ENCODE results near the gene UBE2A. TPM values are rescaled to one million over a fixed set of nuclear protein-coding genes. Genes with fewer than 3 reads are reported as not detected.

Gene UBE2A
- total RNA-seq, 1 experiment from 2014 or later: 43.3 TPM

GRCh38 chrX:119605464-119606279 is 31.3 kb downstream of the UBE2A start:
- TF ChIP-seq ZNF425 (CRISPR knock-in tag; conservative IDR thresholded peaks at IDR 0.05) (no peak), EMX1 (CRISPR knock-in tag; IDR thresholded peaks at IDR 0.05) (no peak), ESRRA (CRISPR knock-in tag; IDR thresholded peaks at IDR 0.05; ENCODE audit: borderline replicate concordance) (no peak), ARID4B (CRISPR knock-in tag; IDR thresholded peaks at IDR 0.05; ENCODE audit: borderline replicate concordance) (no peak), KAT7 (CRISPR knock-in tag; IDR thresholded peaks at IDR 0.05; ENCODE audit: borderline replicate concordance) (no peak), JAZF1 (CRISPR knock-in tag; IDR thresholded peaks at IDR 0.05) (no peak), SMAD3 (CRISPR knock-in tag; IDR thresholded peaks at IDR 0.05; ENCODE audit: borderline replicate concordance) (no peak), ZNF263 (CRISPR knock-in tag; IDR thresholded peaks at IDR 0.05; ENCODE audit: low read depth) (no peak), E2F4 (CRISPR knock-in tag; IDR thresholded peaks at IDR 0.05; ENCODE audit: borderline replicate concordance, low read depth) (no peak), RORB (CRISPR knock-in tag; IDR thresholded peaks at IDR 0.05) (no peak), IRF1 (CRISPR knock-in tag; IDR thresholded peaks at IDR 0.05) (no peak), ZBTB43 (CRISPR knock-in tag; IDR thresholded peaks at IDR 0.05) (no peak), SMAD4 (CRISPR knock-in tag; IDR thresholded peaks at IDR 0.05) (no peak), PRRX2 (CRISPR knock-in tag; IDR thresholded peaks at IDR 0.05) (no peak), GRHL2 (CRISPR knock-in tag; IDR thresholded peaks at IDR 0.05; ENCODE audit: insufficient replicate concordance, severe bottlenecking) (no peak), HMGA2 (CRISPR knock-in tag; IDR thresholded peaks at IDR 0.05) (no peak)
- H3K4me1 Mint-ChIP-seq: peaks cover 20% of the 10 kb centered on the region
- H3K9me3 Mint-ChIP-seq: no peaks in the 10 kb centered on the region
- peak; percentile 68 for ATAC-seq
- peak; percentile 49 for DNase-seq (ENCODE audit: low spot score)
- CTCF ChIA-PET: interaction anchor here (0.6 to 2.3 kb wide), 7 partner anchors 17 to 152 kb away, joined by 3 to 15 read pairs (median 5); partner anchors contain the start of gene UBE2A
- POLR2A ChIA-PET: interaction anchor here (0.5 to 0.9 kb wide), 3 partner anchors 137 to 629 kb away, joined by 3 to 8 read pairs (median 4); partner anchors contain the start of gene RPL39
- peaks cover 35% of the 10 kb centered on the region for H3K27me3 Mint-ChIP-seq (ENCODE audit: low read depth)
- H3K27ac Mint-ChIP-seq: peak overlapping the region; percentile 86; the same call in 1 of the 2 replicates
- peak overlapping the region; percentile 81 for H3K4me3 Mint-ChIP-seq
- no peaks in the 10 kb centered on the region for H3K36me3 Mint-ChIP-seq
